ENCODE data around the gene MFGE8. TPM values are rescaled to one million over a fixed set of nuclear protein-coding genes. Genes with fewer than 3 reads are reported as not detected.

Gene MFGE8
- total RNA-seq, 4 donors from 2014 or later = 50.7 to 186 (median 81.7) TPM

- no peak for TF ChIP-seq POLR2A (IDR thresholded peaks at IDR 0.05)
- no peak for TF ChIP-seq CTCF (IDR thresholded peaks at IDR 0.05)
- DNase-seq = no peak
- no peaks in the 10 kb centered on the region for H3K4me1 ChIP-seq
- no peaks in the 10 kb centered on the region for H3K9me3 ChIP-seq
- no peak overlapping the region for H3K27ac ChIP-seq
- 56 to 60% methylated on average over 6 to 7 of the region's 7 CpGs for WGBS, 2 donors
- H3K27me3 ChIP-seq = peaks cover 0 to 10% (median 0%) of the 10 kb centered on the region in 4 donors
- no peaks in the 10 kb centered on the region for H3K36me3 ChIP-seq
- intact Hi-C loops (cut with DNase I) = no loop called here
- H3K4me3 ChIP-seq = no peak overlapping the region
Measured at GRCh38 chr15:88859550-88859949, 53.6 kb downstream of the MFGE8 start.

- 97 to 100% methylated on average over 3 to 5 of the region's 11 CpGs for WGBS, 2 donors
- H3K36me3 ChIP-seq = no peaks in the 10 kb centered on the region
- no peak overlapping the region for H3K4me3 ChIP-seq
- intact Hi-C loops (cut with DNase I) = no loop called here
- DNase-seq = no peak
- H3K27me3 ChIP-seq = peaks cover 0 to 16% (median 0%) of the 10 kb centered on the region in 4 donors
- H3K4me1 ChIP-seq = no peaks in the 10 kb centered on the region
- no peaks in the 10 kb centered on the region for H3K9me3 ChIP-seq
- H3K27ac ChIP-seq = no peak overlapping the region
- no peak for TF ChIP-seq POLR2A (IDR thresholded peaks at IDR 0.05)
- TF ChIP-seq CTCF (IDR thresholded peaks at IDR 0.05) = no peak
Measured at GRCh38 chr15:88858934-88859333, 54.2 kb downstream of the MFGE8 start.

- no peaks in the 10 kb centered on the region for H3K36me3 ChIP-seq
- H3K4me3 ChIP-seq = no peak overlapping the region
- H3K27ac ChIP-seq = no peak overlapping the region
- no peaks in the 10 kb centered on the region for H3K4me1 ChIP-seq
- intact Hi-C loops (cut with DNase I) = no loop called here
- H3K27me3 ChIP-seq = peaks cover 0 to 34% (median 0%) of the 10 kb centered on the region in 4 donors
- TF ChIP-seq CTCF (IDR thresholded peaks at IDR 0.05) (no peak), POLR2A (IDR thresholded peaks at IDR 0.05) (no peak)
- no peaks in the 10 kb centered on the region for H3K9me3 ChIP-seq
- DNase-seq = no peak
Measured at GRCh38 chr15:88852476-88852875, 60.7 kb downstream of the MFGE8 start.

- TF ChIP-seq POLR2A (IDR thresholded peaks at IDR 0.05) (no peak), CTCF (IDR thresholded peaks at IDR 0.05) (no peak)
- Histone ChIP-seq H3K36me3 (no peaks in the 10 kb centered on the region), H3K27me3 (peaks cover 0 to 27% (median 0%) of the 10 kb centered on the region in 4 donors), H3K27ac (no peak overlapping the region), H3K4me1 (no peaks in the 10 kb centered on the region), H3K9me3 (no peaks in the 10 kb centered on the region), H3K4me3 (no peak overlapping the region)
- WGBS, 2 donors = 46 to 74% methylated on average over 3 to 18 of the region's 22 CpGs
- intact Hi-C loops (cut with DNase I) = no loop called here
- no peak for DNase-seq
Measured at GRCh38 chr15:88849376-88850072, 63.7 kb downstream of the MFGE8 start.

Other genes starting within 250 kb of the MFGE8 start
- 1 to 10 TPM in 1 of 4 donors, under 1 TPM in 2, not detected in 1; 0.34 to 2.6 (median 0.76) TPM for gene ACAN, start 109.9 kb downstream of the MFGE8 start, total RNA-seq
- 1 to 10 TPM; 3.1 to 9.4 (median 7.8) TPM for gene HAPLN3, start 17.8 kb downstream of the MFGE8 start, total RNA-seq
- gene ABHD2, start 175.1 kb upstream of the MFGE8 start, total RNA-seq = 10 to 100 TPM; 31.0 to 49.3 (median 35.3) TPM